ENCODE results near the gene IFNL4. TPM values are rescaled to one million over a fixed set of nuclear protein-coding genes. Genes with fewer than 3 reads are reported as not detected.

Gene IFNL4
- total and polyA plus RNA-seq, 9 donors: 0.17 to 0.23 TPM; not detected in 7

- TF ChIP-seq EP300 (IDR thresholded peaks at IDR 0.05) (no peak), CTCF (IDR thresholded peaks at IDR 0.05) (no peak), POLR2A (IDR thresholded peaks at IDR 0.05) (no peak)
- Histone ChIP-seq H3K27ac (no peak overlapping the region), H3K4me3 (no peak overlapping the region), H3K4me1 (ENCODE audit: insufficient read depth) (no peaks in the 10 kb centered on the region), H3K27me3 (no peaks in the 10 kb centered on the region), H3K36me3 (no peaks in the 10 kb centered on the region), H3K9me3 (no peaks in the 10 kb centered on the region)
- intact Hi-C loops (cut with DNase I): no loop called here
- DNase-seq: no peak
- 67 to 81% (median 75%) methylated on average over 6 of the region's 6 CpGs for WGBS, 3 donors
Observed at GRCh38 chr19:39238209-39238608, 10.4 kb downstream of the IFNL4 start.

GRCh38 chr19:39237200-39238184 lies 11.2 kb downstream of the IFNL4 start:
- no peak for DNase-seq
- TF ChIP-seq POLR2A (IDR thresholded peaks at IDR 0.05) (no peak), EP300 (IDR thresholded peaks at IDR 0.05) (no peak), CTCF (IDR thresholded peaks at IDR 0.05) (no peak)
- no peaks in the 10 kb centered on the region for H3K9me3 ChIP-seq
- no peak overlapping the region for H3K27ac ChIP-seq
- WGBS, 3 donors: 36 to 45% (median 44%) methylated on average over 22 of the region's 22 CpGs
- intact Hi-C loops (cut with DNase I): no loop called here
- H3K36me3 ChIP-seq: no peaks in the 10 kb centered on the region
- H3K27me3 ChIP-seq: no peaks in the 10 kb centered on the region
- H3K4me3 ChIP-seq: no peak overlapping the region
- H3K4me1 ChIP-seq (ENCODE audit: insufficient read depth): no peaks in the 10 kb centered on the region

- DNase-seq: no peak
- Histone ChIP-seq H3K4me3 (no peak overlapping the region), H3K4me1 (ENCODE audit: insufficient read depth) (no peaks in the 10 kb centered on the region), H3K27ac (no peak overlapping the region), H3K9me3 (no peaks in the 10 kb centered on the region), H3K27me3 (no peaks in the 10 kb centered on the region), H3K36me3 (no peaks in the 10 kb centered on the region)
- 65 to 73% (median 68%) methylated on average over 12 of the region's 12 CpGs for WGBS, 3 donors
- intact Hi-C loops (cut with DNase I): no loop called here
- TF ChIP-seq CTCF (IDR thresholded peaks at IDR 0.05) (no peak), POLR2A (IDR thresholded peaks at IDR 0.05) (no peak), EP300 (IDR thresholded peaks at IDR 0.05) (no peak)
Observed at GRCh38 chr19:39236527-39236926, 12.1 kb downstream of the IFNL4 start.

- Histone ChIP-seq H3K36me3 (no peaks in the 10 kb centered on the region), H3K4me1 (ENCODE audit: insufficient read depth) (no peaks in the 10 kb centered on the region), H3K27ac (no peak overlapping the region), H3K27me3 (no peaks in the 10 kb centered on the region), H3K4me3 (no peak overlapping the region), H3K9me3 (no peaks in the 10 kb centered on the region)
- DNase-seq: no peak
- intact Hi-C loops (cut with DNase I): no loop called here
- 83 to 86% (median 86%) methylated on average over 5 of the region's 5 CpGs for WGBS, 3 donors
- TF ChIP-seq CTCF (IDR thresholded peaks at IDR 0.05): no peak
- TF ChIP-seq EP300 (IDR thresholded peaks at IDR 0.05): no peak
- no peak for TF ChIP-seq POLR2A (IDR thresholded peaks at IDR 0.05)
Observed at GRCh38 chr19:39232708-39233107, 15.9 kb downstream of the IFNL4 start.

All from ovary (tissue), 9 donors.